Measurements from ENCODE around the gene SF3B1.

Gene SF3B1

GRCh38 chr2:197359859-197360258 is 75.0 kb downstream of the SF3B1 start:
- Histone ChIP-seq H3K4me2 (ENCODE audit: low read depth, low read length) (no peak overlapping the region), H3F3A (ENCODE audit: insufficient read depth, low read length) (0 out of 2 replicates have a peak, but pooled peaks cover 5% of the 10 kb centered on the region), H3K27me3 (replicated peaks; ENCODE audit: insufficient read depth, low read length) (no peaks in the 10 kb centered on the region), H3K79me2 (ENCODE audit: low read length) (no peaks in the 10 kb centered on the region), H3K4me3 (ENCODE audit: low read length) (no peak overlapping the region), H3K9me2 (replicated peaks; ENCODE audit: insufficient read depth, low read length) (no peaks in the 10 kb centered on the region), H3K36me3 (replicated peaks; ENCODE audit: insufficient read depth, low read length) (no peaks in the 10 kb centered on the region), H3K27ac (ENCODE audit: low read length) (no peak overlapping the region), H3K9me3 (replicated peaks; ENCODE audit: insufficient read depth, low read length) (no peaks in the 10 kb centered on the region), H2AFZ (ENCODE audit: low read length) (no peak overlapping the region), H3K9ac (ENCODE audit: low read length) (no peak overlapping the region), H4K20me1 (ENCODE audit: insufficient read depth, low read length) (no peaks in the 10 kb centered on the region), H3K4me1 (ENCODE audit: low read length) (no peaks in the 10 kb centered on the region)
- no peak for DNase-seq
- peak; percentile 45 for TF ChIP-seq CTCF (IDR thresholded peaks at IDR 0.05; ENCODE audit: low read length)
- TF ChIP-seq EZH2phosphoT487 (IDR thresholded peaks at IDR 0.05; ENCODE audit: low read length) = no peak
- no peak for TF ChIP-seq EZH2 (optimal IDR thresholded peaks at IDR 0.05; ENCODE audit: low read depth, low read length)

DNA sequence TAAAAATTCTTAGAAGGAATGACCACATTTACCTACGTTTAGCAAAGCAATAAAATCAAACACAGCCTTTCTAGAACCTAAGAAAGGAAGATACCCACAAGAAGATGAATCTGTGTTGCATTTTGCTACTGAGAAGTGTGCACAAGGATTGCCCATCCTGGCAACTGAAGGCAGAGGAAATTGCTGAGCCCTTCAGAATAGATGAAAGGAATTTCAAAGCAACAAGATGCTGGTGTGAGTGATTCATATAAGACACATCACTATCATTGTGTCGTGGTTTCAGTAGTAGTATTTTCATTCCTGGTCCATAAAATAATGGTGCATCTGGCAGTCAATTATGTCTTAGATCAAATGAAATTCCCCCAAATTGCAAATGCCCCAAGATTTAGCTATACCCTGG is 75.9 kb downstream of the SF3B1 start:
- H3K9me2 ChIP-seq (replicated peaks; ENCODE audit: insufficient read depth, low read length) = no peaks in the 10 kb centered on the region

GRCh38 chr2:197357986-197358385 is 76.8 kb downstream of the SF3B1 start:
- no peak overlapping the region for H3K9ac ChIP-seq (ENCODE audit: low read length)
- TF ChIP-seq EZH2phosphoT487 (IDR thresholded peaks at IDR 0.05; ENCODE audit: low read length) (no peak), EZH2 (optimal IDR thresholded peaks at IDR 0.05; ENCODE audit: low read depth, low read length) (no peak), CTCF (IDR thresholded peaks at IDR 0.05; ENCODE audit: low read length) (no peak)
- no peaks in the 10 kb centered on the region for H3K36me3 ChIP-seq (replicated peaks; ENCODE audit: insufficient read depth, low read length)
- no peaks in the 10 kb centered on the region for H3K27me3 ChIP-seq (replicated peaks; ENCODE audit: insufficient read depth, low read length)
- H3K9me3 ChIP-seq (replicated peaks; ENCODE audit: insufficient read depth, low read length) = no peaks in the 10 kb centered on the region
- H3F3A ChIP-seq (ENCODE audit: insufficient read depth, low read length) = 0 out of 2 replicates have a peak, but pooled peaks cover 5% of the 10 kb centered on the region
- H3K79me2 ChIP-seq (ENCODE audit: low read length) = no peaks in the 10 kb centered on the region
- no peaks in the 10 kb centered on the region for H4K20me1 ChIP-seq (ENCODE audit: insufficient read depth, low read length)
- H2AFZ ChIP-seq (ENCODE audit: low read length) = no peak overlapping the region
- H3K9me2 ChIP-seq (replicated peaks; ENCODE audit: insufficient read depth, low read length) = no peaks in the 10 kb centered on the region
- no peak overlapping the region for H3K4me3 ChIP-seq (ENCODE audit: low read length)
- no peaks in the 10 kb centered on the region for H3K4me1 ChIP-seq (ENCODE audit: low read length)
- DNase-seq = no peak
- no peak overlapping the region for H3K27ac ChIP-seq (ENCODE audit: low read length)
- no peak overlapping the region for H3K4me2 ChIP-seq (ENCODE audit: low read depth, low read length)

More for the DNA sequence above, 75.9 kb downstream of the SF3B1 start:
- no peak for TF ChIP-seq EZH2phosphoT487 (IDR thresholded peaks at IDR 0.05; ENCODE audit: low read length)
- TF ChIP-seq CTCF (IDR thresholded peaks at IDR 0.05; ENCODE audit: low read length) = no peak
- no peak for TF ChIP-seq EZH2 (optimal IDR thresholded peaks at IDR 0.05; ENCODE audit: low read depth, low read length)
- no peak overlapping the region for H2AFZ ChIP-seq (ENCODE audit: low read length)
- H4K20me1 ChIP-seq (ENCODE audit: insufficient read depth, low read length) = no peaks in the 10 kb centered on the region
- no peaks in the 10 kb centered on the region for H3K9me3 ChIP-seq (replicated peaks; ENCODE audit: insufficient read depth, low read length)
- H3K4me1 ChIP-seq (ENCODE audit: low read length) = no peaks in the 10 kb centered on the region
- H3K79me2 ChIP-seq (ENCODE audit: low read length) = no peaks in the 10 kb centered on the region
- no peaks in the 10 kb centered on the region for H3K36me3 ChIP-seq (replicated peaks; ENCODE audit: insufficient read depth, low read length)
- H3F3A ChIP-seq (ENCODE audit: insufficient read depth, low read length) = 0 out of 2 replicates have a peak, but pooled peaks cover 5% of the 10 kb centered on the region
- no peak overlapping the region for H3K27ac ChIP-seq (ENCODE audit: low read length)
- H3K4me3 ChIP-seq (ENCODE audit: low read length) = no peak overlapping the region
- no peak overlapping the region for H3K4me2 ChIP-seq (ENCODE audit: low read depth, low read length)
- H3K9ac ChIP-seq (ENCODE audit: low read length) = no peak overlapping the region
- DNase-seq = no peak
- no peaks in the 10 kb centered on the region for H3K27me3 ChIP-seq (replicated peaks; ENCODE audit: insufficient read depth, low read length)

Measured in MM.1S (cell line).